Esophagus squamous epithelium (tissue), 4 donors: ENCODE data around the gene MS4A4A.
"Not testable (repeated sequence)": the region's sequence is repeated elsewhere in the genome, so short reads cannot be mapped to it uniquely, and the experiment has no call there.

Experiments
- POLR2A ChIP-seq, 4 donors: fragments of 450-650 bp; IDR thresholded peaks; one replicate each; pipeline ENCODE4 v1.6.1; 2017; ENCODE audit warnings: antibody characterized with exemption in 4 of 4, mild to moderate bottlenecking in 4 of 4, moderate library complexity in 3 of 4
- TF ChIP-seq, protein P1 (sequence below), 6 experiments: fragments of 450-650 bp in 4 of 6; fragments of 200-600 bp in 2 of 6; sonication (generic) in 2 of 6; IDR thresholded peaks; one replicate each; pipeline ENCODE4 v1.5.1; 2016 to 2019; ENCODE audit warnings: antibody characterized with exemption in 6 of 6, mild to moderate bottlenecking in 4 of 6, moderate library complexity in 4 of 6

- TF ChIP-seq, protein P1, sequence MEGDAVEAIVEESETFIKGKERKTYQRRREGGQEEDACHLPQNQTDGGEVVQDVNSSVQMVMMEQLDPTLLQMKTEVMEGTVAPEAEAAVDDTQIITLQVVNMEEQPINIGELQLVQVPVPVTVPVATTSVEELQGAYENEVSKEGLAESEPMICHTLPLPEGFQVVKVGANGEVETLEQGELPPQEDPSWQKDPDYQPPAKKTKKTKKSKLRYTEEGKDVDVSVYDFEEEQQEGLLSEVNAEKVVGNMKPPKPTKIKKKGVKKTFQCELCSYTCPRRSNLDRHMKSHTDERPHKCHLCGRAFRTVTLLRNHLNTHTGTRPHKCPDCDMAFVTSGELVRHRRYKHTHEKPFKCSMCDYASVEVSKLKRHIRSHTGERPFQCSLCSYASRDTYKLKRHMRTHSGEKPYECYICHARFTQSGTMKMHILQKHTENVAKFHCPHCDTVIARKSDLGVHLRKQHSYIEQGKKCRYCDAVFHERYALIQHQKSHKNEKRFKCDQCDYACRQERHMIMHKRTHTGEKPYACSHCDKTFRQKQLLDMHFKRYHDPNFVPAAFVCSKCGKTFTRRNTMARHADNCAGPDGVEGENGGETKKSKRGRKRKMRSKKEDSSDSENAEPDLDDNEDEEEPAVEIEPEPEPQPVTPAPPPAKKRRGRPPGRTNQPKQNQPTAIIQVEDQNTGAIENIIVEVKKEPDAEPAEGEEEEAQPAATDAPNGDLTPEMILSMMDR (IDR thresholded peaks at IDR 0.05) = not testable (repeated sequence)
- not testable (repeated sequence) for TF ChIP-seq POLR2A (IDR thresholded peaks at IDR 0.05)
Measured at GRCh38 chr11:60301884-60302283, 21.4 kb downstream of the MS4A4A start.
